GM21360 (cell line): Measurements from ENCODE around the gene MYNN.

ENCODE experiments used
- ATAC-seq: cut with Tn5 transposase; IDR thresholded peaks from one replicate; pipeline ENCODE4 v1.9.1; 2021; ENCODE audit warnings: mild to moderate bottlenecking, moderate library complexity; ENCODE audit not compliant: unreplicated experiment

MYNN gene

GRCh38 chr3:169774186-169774585, 990 bp downstream of the MYNN start:
- ATAC-seq: no peak

- no peak for ATAC-seq
Measured at GRCh38 chr3:169777822-169778221, 4.6 kb downstream of the MYNN start.

- no peak for ATAC-seq
Measured at GRCh38 chr3:169780742-169781141, 7.5 kb downstream of the MYNN start.

- ATAC-seq: no peak
Measured at GRCh38 chr3:169781209-169781855, 8.1 kb downstream of the MYNN start.

- no peak for ATAC-seq
Measured at GRCh38 chr3:169787120-169787519, 13.9 kb downstream of the MYNN start.

GRCh38 chr3:169787791-169788190, 14.6 kb downstream of the MYNN start:
- no peak for ATAC-seq

GRCh38 chr3:169790219-169790618, 17.0 kb downstream of the MYNN start:
- ATAC-seq: no peak

GRCh38 chr3:169790687-169791429, 17.7 kb downstream of the MYNN start:
- ATAC-seq: no peak

- no peak for ATAC-seq
Measured at GRCh38 chr3:169792359-169792758, 19.2 kb downstream of the MYNN start.

- ATAC-seq: no peak
Measured at GRCh38 chr3:169804681-169805080, 31.5 kb downstream of the MYNN start.

- ATAC-seq: no peak
Measured at GRCh38 chr3:169809230-169809795, 36.1 kb downstream of the MYNN start.

GRCh38 chr3:169811631-169812331, 38.6 kb downstream of the MYNN start:
- ATAC-seq: peak; percentile 1

GRCh38 chr3:169812332-169813235, 39.4 kb downstream of the MYNN start, which contains the start of the genes LRRC34 and LRRIQ4:
Gene LRRC34, minus strand, starts transcription at chr3:169812904. Its CDS starts 356 bp downstream, at chr3:169812548.
Gene LRRIQ4, plus strand, starts transcription at chr3:169812870. Its CDS starts 9,052 bp downstream, at chr3:169821922.
- peak; percentile 55 for ATAC-seq

GRCh38 chr3:169813278-169813677, 40.1 kb downstream of the MYNN start:
- ATAC-seq: no peak

GRCh38 chr3:169813757-169814517, 40.7 kb downstream of the MYNN start:
- ATAC-seq: peak; percentile 90

- ATAC-seq: no peak
Measured at GRCh38 chr3:169815590-169816150, 42.5 kb downstream of the MYNN start.

- no peak for ATAC-seq
Measured at GRCh38 chr3:169818316-169818715, 45.1 kb downstream of the MYNN start.

GRCh38 chr3:169822091-169822490, 48.9 kb downstream of the MYNN start:
- ATAC-seq: no peak

- no peak for ATAC-seq
Measured at GRCh38 chr3:169822540-169822939, 49.3 kb downstream of the MYNN start.
